PC-9 (cell line): ENCODE results near the gene FAM120B. TPM values are rescaled to one million over a fixed set of nuclear protein-coding genes. Genes with fewer than 3 reads are reported as not detected.
"Not testable (repeated sequence)": the region's sequence is repeated elsewhere in the genome, so short reads cannot be mapped to it uniquely, and the experiment has no call there.

Experiments
- BruUV-seq: library from RNA; stranded (reverse); fragments of 400-500 nt; replicated peaks from 2 replicates; lab custom pipeline; 2021; lab: Mats Ljungman, UMichigan
- CTCF ChIA-PET: fragments of 300-600 bp; sonication (Branson Sonifier 250); formaldehyde crosslinking; loops from one replicate; lab custom pipeline; 2022; ENCODE audit warnings: antibody characterized with exemption; lab: Charles Lee
- POLR2A ChIA-PET: fragments of 300-600 bp; sonication (Branson Sonifier 250); formaldehyde crosslinking; loops from one replicate; lab custom pipeline; 2022; ENCODE audit warnings: antibody characterized with exemption; ENCODE audit not compliant: unreplicated experiment; lab: Charles Lee
- DNase-seq, 2 experiments: peaks; one replicate each; pipeline versions ENCODE4 v3.0.0 to v3.0.0-alpha.2; 2015 to 2022; ENCODE audit warnings: mixed read lengths in 1 of 2
- H2AFZ ChIP-seq: fragments of 200-600 bp; sonication (generic); 2 replicates; pipeline ENCODE4 v1.8.1; 2017; ENCODE audit warnings: antibody characterized with exemption
- H3F3A ChIP-seq: fragments of 200-600 bp; sonication (generic); 2 replicates; pipeline ENCODE4 v1.8.1; 2017; ENCODE audit warnings: antibody characterized with exemption, mild to moderate bottlenecking, low read depth; ENCODE audit not compliant: insufficient read depth
- H3K27ac ChIP-seq: fragments of 200-600 bp; sonication (generic); 2 replicates; pipeline ENCODE4 v1.6.1; 2016; ENCODE audit warnings: mixed run types
- H3K27me3 ChIP-seq: fragments of 200-600 bp; sonication (generic); 2 replicates; pipeline ENCODE4 v1.6.1; 2016; ENCODE audit warnings: low read depth, mixed run types; ENCODE audit not compliant: insufficient read depth
- H3K36me3 ChIP-seq: fragments of 200-600 bp; sonication (generic); 2 replicates; pipeline ENCODE4 v1.6.1; 2016; ENCODE audit warnings: low read depth, mixed run types
- H3K4me1 ChIP-seq: fragments of 200-600 bp; sonication (generic); replicated peaks from 2 replicates; pipeline ENCODE4 v1.6.1; 2016; ENCODE audit warnings: mixed run types; ENCODE audit not compliant: insufficient read depth
- H3K4me2 ChIP-seq: fragments of 200-600 bp; sonication (generic); 2 replicates; pipeline ENCODE4 v1.6.1; 2017; ENCODE audit warnings: mixed run types
- H3K4me3 ChIP-seq: fragments of 200-600 bp; sonication (generic); 2 replicates; pipeline ENCODE4 v1.6.1; 2016; ENCODE audit warnings: mixed run types
- H3K79me2 ChIP-seq: fragments of 200-600 bp; sonication (generic); 2 replicates; pipeline ENCODE4 v1.6.1; 2017; ENCODE audit warnings: low read depth, mixed run types
- H3K9me2 ChIP-seq: fragments of 200-600 bp; sonication (generic); 2 replicates; pipeline ENCODE4 v1.8.1; 2017; ENCODE audit warnings: mild to moderate bottlenecking; ENCODE audit not compliant: insufficient read depth
- H3K9me3 ChIP-seq: fragments of 200-600 bp; sonication (generic); 2 replicates; pipeline ENCODE4 v1.8.1; 2016; ENCODE audit warnings: low read depth; ENCODE audit not compliant: insufficient read depth
- H4K20me1 ChIP-seq: fragments of 200-600 bp; sonication (generic); 2 replicates; pipeline ENCODE4 v1.8.1; 2017; ENCODE audit not compliant: insufficient read depth
- EZH2 ChIP-seq: fragments of 200-600 bp; sonication (generic); IDR thresholded peaks from 2 replicates; pipeline ENCODE4 v1.8.0; 2017; ENCODE audit warnings: antibody characterized with exemption, low read depth
- intact Hi-C: fragments of 100-400 bp; cut with micrococcal nuclease; formaldehyde crosslinking; loops from one replicate; pipeline ENCODE4 v1.10.0; 2022; ENCODE audit not compliant: unreplicated experiment
- total RNA-seq: library from RNA; stranded (reverse); gene quantifications from 2 replicates; pipeline ENCODE4 v1.2.3, GENCODE V29; 2021
- TF ChIP-seq, protein P1 (sequence below): fragments of 200-600 bp; sonication (generic); conservative IDR thresholded peaks from 2 replicates; pipeline ENCODE4 v1.6.1; 2017; ENCODE audit warnings: mixed run types, antibody characterized with exemption, mild to moderate bottlenecking, moderate library complexity

Gene FAM120B
- total RNA-seq, 1 experiment from 2014 or later, result 14.3 TPM

DNA sequence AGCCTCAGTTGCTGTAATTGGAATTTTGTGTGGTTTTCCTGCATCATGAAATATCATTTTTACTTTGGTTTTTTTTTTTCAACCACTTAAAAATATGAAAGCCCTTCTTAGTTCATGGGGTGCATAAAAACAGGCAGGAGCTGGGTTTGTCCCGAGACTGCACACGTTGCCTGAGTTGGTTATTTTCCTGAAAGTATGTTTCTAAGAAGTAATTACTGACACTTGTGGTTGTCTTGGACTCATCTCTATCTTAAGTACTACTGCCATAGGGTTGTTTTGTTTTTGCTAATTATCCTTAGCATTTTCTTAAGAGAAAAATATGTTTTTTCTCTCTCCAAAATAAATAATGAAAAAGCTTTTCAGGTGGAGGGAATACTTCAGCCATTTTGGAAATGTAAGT, 40.1 kb downstream of the FAM120B start:
- TF ChIP-seq, protein P1, sequence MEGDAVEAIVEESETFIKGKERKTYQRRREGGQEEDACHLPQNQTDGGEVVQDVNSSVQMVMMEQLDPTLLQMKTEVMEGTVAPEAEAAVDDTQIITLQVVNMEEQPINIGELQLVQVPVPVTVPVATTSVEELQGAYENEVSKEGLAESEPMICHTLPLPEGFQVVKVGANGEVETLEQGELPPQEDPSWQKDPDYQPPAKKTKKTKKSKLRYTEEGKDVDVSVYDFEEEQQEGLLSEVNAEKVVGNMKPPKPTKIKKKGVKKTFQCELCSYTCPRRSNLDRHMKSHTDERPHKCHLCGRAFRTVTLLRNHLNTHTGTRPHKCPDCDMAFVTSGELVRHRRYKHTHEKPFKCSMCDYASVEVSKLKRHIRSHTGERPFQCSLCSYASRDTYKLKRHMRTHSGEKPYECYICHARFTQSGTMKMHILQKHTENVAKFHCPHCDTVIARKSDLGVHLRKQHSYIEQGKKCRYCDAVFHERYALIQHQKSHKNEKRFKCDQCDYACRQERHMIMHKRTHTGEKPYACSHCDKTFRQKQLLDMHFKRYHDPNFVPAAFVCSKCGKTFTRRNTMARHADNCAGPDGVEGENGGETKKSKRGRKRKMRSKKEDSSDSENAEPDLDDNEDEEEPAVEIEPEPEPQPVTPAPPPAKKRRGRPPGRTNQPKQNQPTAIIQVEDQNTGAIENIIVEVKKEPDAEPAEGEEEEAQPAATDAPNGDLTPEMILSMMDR, result no peak
- TF ChIP-seq EZH2, result no peak
- ChIA-PET CTCF (no interaction called here), POLR2A (no interaction called here)
- no TSS peak for BruUV-seq
- peaks cover 7% of the 10 kb centered on the region; the same call in 1 of the 2 replicates for H4K20me1 ChIP-seq
- peaks cover 4% of the 10 kb centered on the region for H3K4me1 ChIP-seq
- intact Hi-C loops, result no loop called here
- peaks cover 10% of the 10 kb centered on the region for H3K9me3 ChIP-seq
- no peak overlapping the region for H2AFZ ChIP-seq
- H3K4me3 ChIP-seq, result no peak overlapping the region
- no peak for DNase-seq
- no peak overlapping the region for H3K27ac ChIP-seq
- 0 out of 2 replicates have a peak, but pooled peaks cover 4% of the 10 kb centered on the region for H3K79me2 ChIP-seq
- no peak overlapping the region for H3K4me2 ChIP-seq
- H3K36me3 ChIP-seq, result peaks cover 29% of the 10 kb centered on the region
- H3F3A ChIP-seq, result peaks cover 10% of the 10 kb centered on the region
- no peaks in the 10 kb centered on the region for H3K9me2 ChIP-seq
- H3K27me3 ChIP-seq, result no peaks in the 10 kb centered on the region

DNA sequence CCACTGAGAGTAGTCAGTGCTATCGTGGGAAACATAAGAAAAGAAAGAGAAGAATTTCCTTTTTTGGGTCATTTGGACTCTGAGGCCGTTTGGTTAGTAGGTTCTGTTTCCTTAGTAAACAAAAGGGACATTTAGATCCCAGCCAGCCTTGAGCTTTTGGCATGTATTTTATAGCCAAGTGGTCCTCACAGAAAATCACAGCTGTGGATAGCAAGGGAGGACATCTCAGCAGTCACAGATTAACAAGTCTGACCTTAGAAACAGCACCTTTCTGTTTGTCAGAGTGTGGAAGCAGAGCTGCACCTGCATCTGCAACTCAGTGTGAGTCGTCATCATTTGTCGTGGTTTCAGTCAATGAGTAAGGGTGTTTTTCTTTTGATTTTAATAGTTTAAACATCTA, 40.5 kb downstream of the FAM120B start:
- Histone ChIP-seq H3K79me2 (0 out of 2 replicates have a peak, but pooled peaks cover 4% of the 10 kb centered on the region), H3K4me2 (no peak overlapping the region), H3K4me1 (peaks cover 4% of the 10 kb centered on the region), H4K20me1 (peaks cover 7% of the 10 kb centered on the region; the same call in 1 of the 2 replicates), H3K9me3 (peaks cover 10% of the 10 kb centered on the region), H3K9me2 (no peaks in the 10 kb centered on the region), H3F3A (peaks cover 10% of the 10 kb centered on the region), H3K4me3 (no peak overlapping the region), H3K27me3 (no peaks in the 10 kb centered on the region), H2AFZ (no peak overlapping the region), H3K27ac (no peak overlapping the region), H3K36me3 (peaks cover 29% of the 10 kb centered on the region)
- BruUV-seq, result no TSS peak
- intact Hi-C loops, result no loop called here
- no peak for DNase-seq
- TF ChIP-seq, protein P1, result no peak
- no peak for TF ChIP-seq EZH2
- ChIA-PET POLR2A (no interaction called here), CTCF (no interaction called here)

DNA sequence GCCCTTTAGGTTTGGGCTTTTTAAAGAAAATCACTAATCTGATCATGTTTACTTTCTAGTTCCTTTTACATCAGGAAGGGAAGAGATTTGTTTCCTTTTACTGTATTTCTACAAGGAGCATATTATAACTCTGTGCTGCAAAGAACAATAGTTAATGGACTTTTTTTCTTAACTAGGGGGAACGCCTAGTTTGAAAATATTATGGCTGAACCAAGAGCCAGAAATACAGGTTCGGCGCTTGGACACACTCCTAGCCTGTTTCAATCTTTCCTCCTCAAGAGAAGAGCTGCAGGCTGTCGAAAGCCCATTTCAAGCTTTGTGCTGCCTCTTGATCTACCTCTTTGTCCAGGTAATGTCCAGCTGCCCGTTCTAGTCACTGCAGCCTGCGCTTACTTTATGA, 41.4 kb downstream of the FAM120B start:
- POLR2A ChIA-PET, result no interaction called here
- Histone ChIP-seq H3K27ac (no peak overlapping the region), H3K4me2 (no peak overlapping the region), H3K4me1 (peaks cover 4% of the 10 kb centered on the region), H3K36me3 (peaks cover 29% of the 10 kb centered on the region), H3K9me3 (peaks cover 10% of the 10 kb centered on the region), H3K4me3 (no peak overlapping the region), H2AFZ (no peak overlapping the region), H3K79me2 (0 out of 2 replicates have a peak, but pooled peaks cover 4% of the 10 kb centered on the region), H3K9me2 (no peaks in the 10 kb centered on the region), H3K27me3 (no peaks in the 10 kb centered on the region), H4K20me1 (peaks cover 7% of the 10 kb centered on the region; the same call in 1 of the 2 replicates), H3F3A (peaks cover 10% of the 10 kb centered on the region)
- no TSS peak for BruUV-seq
- TF ChIP-seq EZH2, result no peak
- TF ChIP-seq, protein P1, result no peak
- intact Hi-C loops, result no loop called here
- CTCF ChIA-PET, result no interaction called here
- DNase-seq, result no peak

DNA sequence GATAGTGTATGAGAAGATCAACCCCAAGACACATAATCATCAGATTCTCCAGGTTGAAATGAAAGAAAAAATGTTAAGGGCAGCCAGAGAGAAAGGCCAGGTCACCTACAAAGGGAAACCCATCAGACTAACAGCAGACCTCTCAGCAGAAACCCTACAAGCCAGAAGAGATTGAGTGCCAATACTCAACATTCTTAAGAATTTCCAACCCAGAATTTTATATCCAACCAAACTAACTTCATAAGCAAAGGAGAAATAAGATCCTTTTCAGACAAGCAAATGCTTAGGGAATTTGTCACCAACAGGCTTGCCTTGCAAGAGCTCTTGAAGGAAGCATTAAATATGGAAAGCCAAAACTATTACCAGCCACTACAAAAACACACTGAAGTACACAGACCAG, 44.9 kb downstream of the FAM120B start:
- intact Hi-C loops, CTCF ChIA-PET, DNase-seq, H3K27me3 ChIP-seq, H3K79me2 ChIP-seq, H3K4me2 ChIP-seq, H3K9me2 ChIP-seq, H3K4me1 ChIP-seq, H3K4me3 ChIP-seq, POLR2A ChIA-PET, H2AFZ ChIP-seq, BruUV-seq, H3F3A ChIP-seq, H3K27ac ChIP-seq, H4K20me1 ChIP-seq: not testable (repeated sequence)
- peaks cover 25% of the 10 kb centered on the region for H3K36me3 ChIP-seq
- peaks cover 10% of the 10 kb centered on the region for H3K9me3 ChIP-seq

DNA sequence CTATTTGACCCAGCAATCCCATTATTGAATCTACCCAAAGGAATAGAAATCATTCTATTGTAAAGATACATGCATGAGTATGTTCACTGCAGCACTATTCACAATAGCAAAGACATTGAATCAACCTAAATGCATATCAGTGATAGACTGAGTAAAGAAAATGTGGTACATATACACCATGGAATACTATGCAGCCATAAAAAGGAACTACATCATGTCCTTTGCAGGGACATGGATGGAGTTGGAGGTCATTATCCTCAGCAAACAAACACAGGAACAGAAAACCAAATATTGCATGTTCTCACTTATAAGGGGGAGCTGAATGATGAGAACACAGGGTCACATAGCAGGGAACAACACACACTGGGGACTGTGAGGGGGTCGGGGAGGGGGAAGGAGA, 48.6 kb downstream of the FAM120B start:
- Histone ChIP-seq H3K36me3 (peaks cover 11% of the 10 kb centered on the region; the same call in 1 of the 2 replicates), H3K9me3 (peaks cover 10% of the 10 kb centered on the region)
- H3K4me1 ChIP-seq, H3K79me2 ChIP-seq, H3K4me3 ChIP-seq, BruUV-seq, H3K4me2 ChIP-seq, intact Hi-C loops, H3K9me2 ChIP-seq, CTCF ChIA-PET, H2AFZ ChIP-seq, H3F3A ChIP-seq, H3K27ac ChIP-seq, H3K27me3 ChIP-seq, H4K20me1 ChIP-seq, POLR2A ChIA-PET, DNase-seq: not testable (repeated sequence)
